K562 (cell line): ENCODE data around the gene TARM1.

Experiments
- GABPA ChIP-seq: fragments of 200-800 bp; sonication (Bioruptor generic); conservative IDR thresholded peaks from 2 replicates; pipeline ENCODE4 v1.6.1; 2016; ENCODE audit warnings: low read depth, missing genetic modification characterization, missing compliant biosample characterization
- MCM3 ChIP-seq: fragments of 450-650 bp; IDR thresholded peaks from 2 replicates; pipeline ENCODE4 v1.6.1; 2016
- MTA3 ChIP-seq: fragments of 450-650 bp; formaldehyde crosslinking; IDR thresholded peaks from 2 replicates; pipeline ENCODE4 v1.6.1; 2017; ENCODE audit warnings: mild to moderate bottlenecking, borderline replicate concordance
- POLR2A ChIP-seq: fragments of 450-650 bp; conservative IDR thresholded peaks from 2 replicates; pipeline ENCODE4 v1.6.1; 2016

- TF ChIP-seq MTA3 (no peak), MCM3 (no peak), POLR2A (no peak), GABPA (tag) (no peak)
Measured at GRCh38 chr19:54094426-54095000, 13.3 kb upstream of the TARM1 start.
